ENCODE measurements around the gene FBXO48. TPM values are rescaled to one million over a fixed set of nuclear protein-coding genes. Genes with fewer than 3 reads are reported as not detected.

Gene FBXO48
- total and polyA plus RNA-seq, 12 donors, result 0.42 to 2.8 (median 1.1) TPM

DNA sequence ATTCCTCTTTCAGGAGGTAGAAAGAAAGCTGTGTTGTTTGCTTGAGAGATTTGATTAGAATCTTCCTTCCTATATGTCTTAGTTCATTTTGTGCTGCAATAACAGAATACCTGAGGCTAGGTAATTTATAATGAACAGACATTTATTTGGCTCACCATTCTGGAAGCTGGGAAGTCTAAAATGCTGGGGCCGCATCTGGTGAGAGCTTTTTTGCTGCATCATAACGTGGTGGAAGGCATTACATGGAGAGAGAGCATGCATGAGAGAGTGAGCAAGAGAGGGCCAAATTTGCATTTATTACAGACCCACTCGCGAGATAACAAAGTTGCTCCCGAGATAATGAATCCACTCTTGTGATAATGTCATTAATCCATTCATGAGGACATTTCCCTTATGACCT, 34.7 kb upstream of the FBXO48 start:
- H3K27ac ChIP-seq, result no peak overlapping the region
- TF ChIP-seq, protein P1, sequence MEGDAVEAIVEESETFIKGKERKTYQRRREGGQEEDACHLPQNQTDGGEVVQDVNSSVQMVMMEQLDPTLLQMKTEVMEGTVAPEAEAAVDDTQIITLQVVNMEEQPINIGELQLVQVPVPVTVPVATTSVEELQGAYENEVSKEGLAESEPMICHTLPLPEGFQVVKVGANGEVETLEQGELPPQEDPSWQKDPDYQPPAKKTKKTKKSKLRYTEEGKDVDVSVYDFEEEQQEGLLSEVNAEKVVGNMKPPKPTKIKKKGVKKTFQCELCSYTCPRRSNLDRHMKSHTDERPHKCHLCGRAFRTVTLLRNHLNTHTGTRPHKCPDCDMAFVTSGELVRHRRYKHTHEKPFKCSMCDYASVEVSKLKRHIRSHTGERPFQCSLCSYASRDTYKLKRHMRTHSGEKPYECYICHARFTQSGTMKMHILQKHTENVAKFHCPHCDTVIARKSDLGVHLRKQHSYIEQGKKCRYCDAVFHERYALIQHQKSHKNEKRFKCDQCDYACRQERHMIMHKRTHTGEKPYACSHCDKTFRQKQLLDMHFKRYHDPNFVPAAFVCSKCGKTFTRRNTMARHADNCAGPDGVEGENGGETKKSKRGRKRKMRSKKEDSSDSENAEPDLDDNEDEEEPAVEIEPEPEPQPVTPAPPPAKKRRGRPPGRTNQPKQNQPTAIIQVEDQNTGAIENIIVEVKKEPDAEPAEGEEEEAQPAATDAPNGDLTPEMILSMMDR (IDR thresholded peaks at IDR 0.05), result no peak
- no peak for TF ChIP-seq POLR2A (IDR thresholded peaks at IDR 0.05)
- H3K36me3 ChIP-seq (replicated peaks in 1 of 2), result no peaks in the 10 kb centered on the region
- no peaks in the 10 kb centered on the region for H3K9me3 ChIP-seq (replicated peaks in 1 of 3)
- WGBS, 4 donors, result 73 to 89% (median 85%) methylated on average over 5 of the region's 5 CpGs
- DNase-seq, result no peak
- intact Hi-C loops (cut with DNase I), result no loop called here
- no peak overlapping the region for H3K4me3 ChIP-seq
- no peaks in the 10 kb centered on the region for H3K27me3 ChIP-seq
- H3K4me1 ChIP-seq (replicated peaks in 1 of 2), result no peaks in the 10 kb centered on the region

DNA sequence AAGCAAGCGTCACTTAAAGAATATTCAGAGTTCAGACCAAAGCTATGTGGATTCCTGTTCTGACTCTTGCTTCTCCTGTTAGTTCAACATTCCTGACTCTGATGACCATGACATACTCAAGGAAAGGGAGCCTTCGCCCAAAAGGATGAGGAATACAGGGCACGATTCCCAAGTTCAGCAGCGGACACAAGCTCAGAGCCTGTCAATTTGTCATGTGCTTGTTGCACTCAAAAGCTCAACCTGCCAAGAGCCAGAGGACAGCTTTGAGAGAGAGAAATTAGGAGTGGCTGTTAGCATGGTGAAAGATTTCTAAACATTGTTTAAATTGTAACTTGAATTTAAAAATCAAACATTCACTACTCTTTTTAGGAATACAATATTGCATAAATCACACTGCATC, 33.6 kb upstream of the FBXO48 start:
- TF ChIP-seq, protein P1 (IDR thresholded peaks at IDR 0.05), result no peak
- no peak for TF ChIP-seq POLR2A (IDR thresholded peaks at IDR 0.05)
- Histone ChIP-seq H3K27me3 (no peaks in the 10 kb centered on the region), H3K27ac (no peak overlapping the region), H3K9me3 (replicated peaks in 1 of 3) (no peaks in the 10 kb centered on the region), H3K4me3 (no peak overlapping the region), H3K4me1 (replicated peaks in 1 of 2) (no peaks in the 10 kb centered on the region), H3K36me3 (replicated peaks in 1 of 2) (no peaks in the 10 kb centered on the region)
- 80 to 88% (median 84%) methylated on average over 4 of the region's 4 CpGs for WGBS, 4 donors
- intact Hi-C loops (cut with DNase I), result no loop called here
- no peak for DNase-seq

DNA sequence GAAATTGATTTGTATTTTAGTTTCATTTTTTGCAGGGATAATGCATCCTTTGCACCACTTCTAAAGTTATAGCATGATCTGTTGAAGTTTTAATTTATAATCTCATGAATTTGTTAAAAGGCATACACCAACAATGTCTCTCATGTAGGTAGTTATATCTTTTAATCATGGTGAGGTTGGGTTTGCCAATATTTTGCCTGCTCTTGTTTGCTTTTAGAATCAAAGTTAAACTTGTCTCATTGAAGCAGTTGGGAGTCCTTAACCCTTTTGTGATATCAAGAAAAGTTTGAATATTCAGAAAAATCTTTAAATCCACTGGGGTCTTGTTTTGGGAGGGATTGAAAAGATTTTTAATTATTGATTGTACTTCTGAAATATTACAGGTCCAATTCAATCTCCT, 32.0 kb upstream of the FBXO48 start:
- Histone ChIP-seq H3K27ac (no peak overlapping the region), H3K9me3 (replicated peaks in 1 of 3) (no peaks in the 10 kb centered on the region), H3K36me3 (replicated peaks in 1 of 2) (no peaks in the 10 kb centered on the region), H3K4me1 (replicated peaks in 1 of 2) (no peaks in the 10 kb centered on the region), H3K27me3 (no peaks in the 10 kb centered on the region), H3K4me3 (no peak overlapping the region)
- no peak for DNase-seq
- TF ChIP-seq, protein P1 (IDR thresholded peaks at IDR 0.05), result no peak
- no peak for TF ChIP-seq POLR2A (IDR thresholded peaks at IDR 0.05)
- intact Hi-C loops (cut with DNase I), result no loop called here

DNA sequence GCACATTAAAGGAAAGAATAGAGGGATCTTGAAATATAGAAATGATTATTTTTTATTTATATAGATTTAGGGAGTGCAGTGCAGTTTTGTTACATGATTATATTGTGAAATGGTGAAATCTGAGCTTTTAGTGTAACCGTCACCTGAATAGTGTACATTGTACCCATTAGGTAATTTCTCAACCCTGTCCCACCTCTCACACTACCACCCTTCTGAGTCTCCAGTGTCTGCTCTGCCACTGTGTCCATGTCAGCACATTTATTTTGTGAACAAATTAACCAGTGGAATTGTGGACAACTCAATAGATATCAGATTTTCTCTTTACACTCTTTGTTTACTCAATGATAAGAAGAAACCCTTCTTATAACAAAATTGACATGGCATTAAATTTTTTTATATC, 24.5 kb upstream of the FBXO48 start:
- Histone ChIP-seq H3K4me1 (replicated peaks in 1 of 2) (peaks cover 0 to 10% of the 10 kb centered on the region in 2 donors), H3K27ac (no peak overlapping the region), H3K9me3 (replicated peaks in 1 of 3) (no peaks in the 10 kb centered on the region), H3K4me3 (no peak overlapping the region), H3K36me3 (replicated peaks in 1 of 2) (no peaks in the 10 kb centered on the region), H3K27me3 (no peaks in the 10 kb centered on the region)
- intact Hi-C loops (cut with DNase I), result no loop called here
- no peak for DNase-seq
- WGBS, 4 donors, result 92 to 100% (median 93%) methylated on average over 1 of the region's 1 CpG
- TF ChIP-seq POLR2A (IDR thresholded peaks at IDR 0.05), result no peak
- TF ChIP-seq, protein P1 (IDR thresholded peaks at IDR 0.05), result no peak

Measured in adrenal gland (tissue), 12 donors.